NCI-H1092 treated with DMSO at 0.1 percent for 48 hours (cell line): Measurements from ENCODE around the gene PRDM16.

Experiments used
- DNase-seq: peaks from one replicate; lab custom pipeline; 2025; lab: John Stamatoyannopoulos, UW

Gene PRDM16

GRCh38 chr1:3306583-3307291 lies 237.7 kb downstream of the PRDM16 start:
- no peak for DNase-seq

GRCh38 chr1:3307359-3307758 lies 238.4 kb downstream of the PRDM16 start:
- DNase-seq: no peak

GRCh38 chr1:3308053-3308452 lies 239.1 kb downstream of the PRDM16 start:
- no peak for DNase-seq

GRCh38 chr1:3310718-3311400 lies 241.9 kb downstream of the PRDM16 start:
- DNase-seq: no peak

GRCh38 chr1:3311711-3312110 lies 242.7 kb downstream of the PRDM16 start:
- DNase-seq: no peak

GRCh38 chr1:3312310-3312897 lies 243.4 kb downstream of the PRDM16 start:
- no peak for DNase-seq

GRCh38 chr1:3312898-3313575 lies 244.0 kb downstream of the PRDM16 start:
- no peak for DNase-seq

- no peak for DNase-seq
These were observed 244.6 kb downstream of the PRDM16 start for GRCh38 chr1:3313576-3313950.

GRCh38 chr1:3314491-3315381 lies 245.7 kb downstream of the PRDM16 start:
- DNase-seq: no peak

- no peak for DNase-seq
These were observed 246.7 kb downstream of the PRDM16 start for GRCh38 chr1:3315399-3316339.

- no peak for DNase-seq
These were observed 247.4 kb downstream of the PRDM16 start for GRCh38 chr1:3316340-3316943.

GRCh38 chr1:3317456-3317855 lies 248.5 kb downstream of the PRDM16 start:
- DNase-seq: no peak

GRCh38 chr1:3318329-3318728 lies 249.3 kb downstream of the PRDM16 start:
- no peak for DNase-seq

- peak; percentile 33 for DNase-seq
These were observed 250.9 kb downstream of the PRDM16 start for GRCh38 chr1:3319874-3320245.

- DNase-seq: peak; percentile 81
These were observed 251.5 kb downstream of the PRDM16 start for GRCh38 chr1:3320246-3321152.

GRCh38 chr1:3321559-3322449 lies 252.8 kb downstream of the PRDM16 start:
- DNase-seq: no peak

- DNase-seq: peak; percentile 44
These were observed 253.5 kb downstream of the PRDM16 start for GRCh38 chr1:3322450-3323020.
